T-helper 2 cell (primary cell): ENCODE data around the gene CCDC12.
A peak's percentile ranks its signal among the peaks of the same experiment; 100 is the strongest.

Experiments used
- DNase-seq, 5 experiments: peaks; one replicate each; pipeline versions ENCODE4 v3.0.0 to v3.0.0-alpha.2; 2012 to 2022
- total RNA-seq, 2 donors: gene quantifications; one replicate each; lab custom pipeline; 2026; lab: John Stamatoyannopoulos, UW

The CCDC12 gene
- 38.9 to 48.0 reads per million in 2 donors for total RNA-seq

- peak; percentile 79 to 99 (median 91) for DNase-seq
These were observed at the start of gene CCDC12 for GRCh38 chr3:46976326-46977190. CCDC12 (minus strand) TSS chr3:46976745; CDS start chr3:46976732, 13 bp downstream.

GRCh38 chr3:47024932-47025331 lies 48.4 kb upstream of the CCDC12 start:
- DNase-seq: no peak

GRCh38 chr3:47022641-47023071 lies 46.1 kb upstream of the CCDC12 start:
- DNase-seq: no peak

GRCh38 chr3:47020311-47020710 lies 43.8 kb upstream of the CCDC12 start:
- DNase-seq: no peak

- DNase-seq: peak in 1 of 5 experiments; percentile 91
These were observed 42.7 kb upstream of the CCDC12 start for GRCh38 chr3:47019201-47019600.

GRCh38 chr3:47018269-47018611 lies 41.7 kb upstream of the CCDC12 start:
- DNase-seq: no peak

GRCh38 chr3:47017504-47018268 lies 41.1 kb upstream of the CCDC12 start:
- no peak for DNase-seq

- DNase-seq: peak in 2 of 5 experiments; percentile 31 to 69
These were observed 40.4 kb upstream of the CCDC12 start for GRCh38 chr3:47016934-47017435.

- DNase-seq: no peak
These were observed 39.8 kb upstream of the CCDC12 start for GRCh38 chr3:47016086-47016933.

GRCh38 chr3:47015151-47015550 lies 38.6 kb upstream of the CCDC12 start:
- DNase-seq: no peak

GRCh38 chr3:47014036-47014435 lies 37.5 kb upstream of the CCDC12 start:
- no peak for DNase-seq

- DNase-seq: no peak
These were observed 36.7 kb upstream of the CCDC12 start for GRCh38 chr3:47013231-47013630.

GRCh38 chr3:47012342-47013230 lies 36.0 kb upstream of the CCDC12 start:
- DNase-seq: no peak

- DNase-seq: no peak
These were observed 34.8 kb upstream of the CCDC12 start for GRCh38 chr3:47011371-47011770.

- DNase-seq: no peak
These were observed 34.4 kb upstream of the CCDC12 start for GRCh38 chr3:47010910-47011309.

GRCh38 chr3:47010111-47010712 lies 33.7 kb upstream of the CCDC12 start:
- no peak for DNase-seq

- peak in 4 of 5 experiments; percentile 59 to 70 (median 62) for DNase-seq
These were observed 32.9 kb upstream of the CCDC12 start for GRCh38 chr3:47009225-47010110.

GRCh38 chr3:47008851-47009224 lies 32.3 kb upstream of the CCDC12 start:
- no peak for DNase-seq

GRCh38 chr3:47008234-47008796 lies 31.8 kb upstream of the CCDC12 start:
- no peak for DNase-seq
